EL (cell line): Measurements from ENCODE around the gene ALLC.
A peak's percentile ranks its signal among the peaks of the same experiment; 100 is the strongest.

Experiments
- DNase-seq: peaks from one replicate; pipeline ENCODE4 v3.0.0-alpha.2; 2016

ALLC gene

GRCh38 chr2:3641841-3642421 lies 16.1 kb upstream of the ALLC start:
- no peak for DNase-seq

- no peak for DNase-seq
These were observed 15.3 kb upstream of the ALLC start for GRCh38 chr2:3642521-3643215.

- DNase-seq, result no peak
These were observed 14.4 kb upstream of the ALLC start for GRCh38 chr2:3643371-3644245.

- no peak for DNase-seq
These were observed 13.8 kb upstream of the ALLC start for GRCh38 chr2:3644246-3644525.

GRCh38 chr2:3644891-3645605 lies 13.0 kb upstream of the ALLC start:
- DNase-seq, result no peak

- no peak for DNase-seq
These were observed 12.1 kb upstream of the ALLC start for GRCh38 chr2:3645745-3646389.

GRCh38 chr2:3646446-3646845 lies 11.6 kb upstream of the ALLC start:
- no peak for DNase-seq

GRCh38 chr2:3647246-3647645 lies 10.8 kb upstream of the ALLC start:
- DNase-seq, result no peak

GRCh38 chr2:3647831-3648651 lies 10.0 kb upstream of the ALLC start:
- no peak for DNase-seq

GRCh38 chr2:3648652-3649177 lies 9.3 kb upstream of the ALLC start:
- DNase-seq, result no peak

- DNase-seq, result no peak
These were observed 8.4 kb upstream of the ALLC start for GRCh38 chr2:3649581-3649980.

GRCh38 chr2:3650140-3650920 lies 7.7 kb upstream of the ALLC start:
- DNase-seq, result no peak

GRCh38 chr2:3651691-3652648 lies 6.0 kb upstream of the ALLC start:
- peak; percentile 11 for DNase-seq

- no peak for DNase-seq
These were observed 4.9 kb upstream of the ALLC start for GRCh38 chr2:3652896-3653625.

GRCh38 chr2:3654011-3654410 lies 4.0 kb upstream of the ALLC start:
- no peak for DNase-seq

- no peak for DNase-seq
These were observed 3.3 kb upstream of the ALLC start for GRCh38 chr2:3654531-3655225.

- no peak for DNase-seq
These were observed 1.9 kb upstream of the ALLC start for GRCh38 chr2:3655871-3656761.
